ENCODE measurements around the gene IL1B.

- TF ChIP-seq EZH2 (IDR thresholded peaks at IDR 0.05), result no peak
- TF ChIP-seq POLR2AphosphoS5 (IDR thresholded peaks at IDR 0.05; ENCODE audit: borderline replicate concordance, low read depth, low read length), result no peak
- TF ChIP-seq FOXP2 (optimal IDR thresholded peaks at IDR 0.05; ENCODE audit: control extremely low read depth, extremely low read length, insufficient read depth), result no peak
These were observed 31.4 kb upstream of the IL1B start for GRCh38 chr2:112867701-112868631.

All from SK-N-MC (cell line).